ENCODE results near the gene SLC27A2.
"Not testable (repeated sequence)": the region's sequence is repeated elsewhere in the genome, so short reads cannot be mapped to it uniquely, and the experiment has no call there.

Gene SLC27A2

GRCh38 chr15:50181969-50182218, at the start of gene SLC27A2:
Gene SLC27A2 (plus strand): TSS chr15:50182196. CDS start chr15:50182428, 232 bp downstream.
- no peak for DNase-seq

GRCh38 chr15:50132251-50132984, 49.6 kb upstream of the SLC27A2 start:
- not testable (repeated sequence) for DNase-seq

GRCh38 chr15:50134524-50135024, 47.4 kb upstream of the SLC27A2 start:
- no peak for DNase-seq

- no peak for DNase-seq
Measured at GRCh38 chr15:50135031-50135551, 46.9 kb upstream of the SLC27A2 start.

- no peak for DNase-seq
Measured at GRCh38 chr15:50137330-50137761, 44.6 kb upstream of the SLC27A2 start.

- no peak for DNase-seq
Measured at GRCh38 chr15:50137893-50138292, 44.1 kb upstream of the SLC27A2 start.

- no peak for DNase-seq
Measured at GRCh38 chr15:50138391-50138790, 43.6 kb upstream of the SLC27A2 start.

GRCh38 chr15:50140098-50140497, 41.9 kb upstream of the SLC27A2 start:
- no peak for DNase-seq

GRCh38 chr15:50140983-50141382, 41.0 kb upstream of the SLC27A2 start:
- DNase-seq = no peak

- DNase-seq = no peak
Measured at GRCh38 chr15:50141856-50142255, 40.1 kb upstream of the SLC27A2 start.

- DNase-seq = no peak
Measured at GRCh38 chr15:50143255-50143860, 38.6 kb upstream of the SLC27A2 start.

- no peak for DNase-seq
Measured at GRCh38 chr15:50144341-50145120, 37.5 kb upstream of the SLC27A2 start.

GRCh38 chr15:50145451-50145872, 36.5 kb upstream of the SLC27A2 start:
- peak; percentile 67 for DNase-seq

- DNase-seq = no peak
Measured at GRCh38 chr15:50146632-50147031, 35.4 kb upstream of the SLC27A2 start.

GRCh38 chr15:50148362-50148963, 33.5 kb upstream of the SLC27A2 start:
- DNase-seq = no peak

- no peak for DNase-seq
Measured at GRCh38 chr15:50149090-50149489, 32.9 kb upstream of the SLC27A2 start.

- DNase-seq = no peak
Measured at GRCh38 chr15:50150349-50150748, 31.6 kb upstream of the SLC27A2 start.

GRCh38 chr15:50150851-50151250, 31.1 kb upstream of the SLC27A2 start:
- no peak for DNase-seq

GRCh38 chr15:50151476-50151875, 30.5 kb upstream of the SLC27A2 start:
- no peak for DNase-seq

- DNase-seq = not testable (repeated sequence)
Measured at GRCh38 chr15:50158236-50158635, 23.8 kb upstream of the SLC27A2 start.

GRCh38 chr15:50162969-50163718, 18.9 kb upstream of the SLC27A2 start:
- DNase-seq = no peak

GRCh38 chr15:50163719-50164410, 18.1 kb upstream of the SLC27A2 start:
- no peak for DNase-seq

Data from NCI-H2107 (cell line).